ENCODE results near the gene STK25.

The STK25 gene

GRCh38 chr2:241508240-241509154 is at the start of gene STK25:
STK25 (minus strand) TSS chr2:241508584; CDS start chr2:241508035, 549 bp downstream.
- DNase-seq (ENCODE audit: low read depth) = peak; percentile 95

- DNase-seq (ENCODE audit: low read depth) = no peak
Measured at GRCh38 chr2:241556746-241557145, 48.4 kb upstream of the STK25 start.

GRCh38 chr2:241555711-241556110 is 47.3 kb upstream of the STK25 start:
- no peak for DNase-seq (ENCODE audit: low read depth)

GRCh38 chr2:241554610-241555322 is 46.4 kb upstream of the STK25 start:
- DNase-seq (ENCODE audit: low read depth) = no peak

GRCh38 chr2:241553981-241554380 is 45.6 kb upstream of the STK25 start:
- DNase-seq (ENCODE audit: low read depth) = no peak

GRCh38 chr2:241553512-241553830 is 45.1 kb upstream of the STK25 start:
- DNase-seq (ENCODE audit: low read depth) = no peak

GRCh38 chr2:241551998-241552737 is 43.8 kb upstream of the STK25 start:
- DNase-seq (ENCODE audit: low read depth) = no peak

- no peak for DNase-seq (ENCODE audit: low read depth)
Measured at GRCh38 chr2:241551599-241551997, 43.2 kb upstream of the STK25 start.

- no peak for DNase-seq (ENCODE audit: low read depth)
Measured at GRCh38 chr2:241550616-241551580, 42.5 kb upstream of the STK25 start.

- no peak for DNase-seq (ENCODE audit: low read depth)
Measured at GRCh38 chr2:241548451-241548835, 40.1 kb upstream of the STK25 start.

GRCh38 chr2:241547781-241548450 is 39.5 kb upstream of the STK25 start:
- no peak for DNase-seq (ENCODE audit: low read depth)

GRCh38 chr2:241546771-241547498 is 38.6 kb upstream of the STK25 start:
- DNase-seq (ENCODE audit: low read depth) = no peak

GRCh38 chr2:241545523-241546473 is 37.4 kb upstream of the STK25 start:
- no peak for DNase-seq (ENCODE audit: low read depth)

- DNase-seq (ENCODE audit: low read depth) = no peak
Measured at GRCh38 chr2:241545106-241545505, 36.7 kb upstream of the STK25 start.

- no peak for DNase-seq (ENCODE audit: low read depth)
Measured at GRCh38 chr2:241542278-241542605, 33.9 kb upstream of the STK25 start.

- no peak for DNase-seq (ENCODE audit: low read depth)
Measured at GRCh38 chr2:241541564-241542277, 33.3 kb upstream of the STK25 start.

- peak; percentile 43 for DNase-seq (ENCODE audit: low read depth)
Measured at GRCh38 chr2:241540771-241541561, 32.6 kb upstream of the STK25 start.

GRCh38 chr2:241540401-241540770 is 32.0 kb upstream of the STK25 start:
- no peak for DNase-seq (ENCODE audit: low read depth)

Data from activated T-cell treated with anti-CD3 and anti-CD28 coated beads for 1 hour (primary cell).